Hippocampal formation (tissue), 2 donors: ENCODE data around the gene CCDC38.
"Not testable (repeated sequence)": the region's sequence is repeated elsewhere in the genome, so short reads cannot be mapped to it uniquely, and the experiment has no call there.

Experiments
- DNase-seq, 2 donors: peaks; one replicate each; lab custom pipeline; 2025; lab: John Stamatoyannopoulos, UW

The CCDC38 gene

DNA sequence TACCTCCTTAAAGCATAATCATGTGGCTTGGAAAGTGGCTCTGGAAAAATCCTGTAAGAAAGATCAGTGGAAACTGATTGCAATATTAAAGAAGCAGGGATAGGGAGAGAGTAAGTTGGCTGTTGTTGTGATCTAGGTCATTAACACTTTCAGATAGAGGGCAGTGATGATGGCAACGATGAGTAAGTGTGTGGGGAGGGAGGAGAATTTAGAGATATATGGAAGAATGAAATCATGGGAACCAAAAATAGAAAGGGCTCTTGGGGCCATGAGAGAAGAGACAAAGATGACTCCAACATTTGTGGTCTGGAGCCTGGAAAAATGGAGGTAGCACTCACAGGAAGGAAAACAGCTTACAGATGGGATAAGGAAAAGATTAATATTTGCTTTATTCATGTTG is 60.3 kb downstream of the CCDC38 start:
- DNase-seq = no peak

DNA sequence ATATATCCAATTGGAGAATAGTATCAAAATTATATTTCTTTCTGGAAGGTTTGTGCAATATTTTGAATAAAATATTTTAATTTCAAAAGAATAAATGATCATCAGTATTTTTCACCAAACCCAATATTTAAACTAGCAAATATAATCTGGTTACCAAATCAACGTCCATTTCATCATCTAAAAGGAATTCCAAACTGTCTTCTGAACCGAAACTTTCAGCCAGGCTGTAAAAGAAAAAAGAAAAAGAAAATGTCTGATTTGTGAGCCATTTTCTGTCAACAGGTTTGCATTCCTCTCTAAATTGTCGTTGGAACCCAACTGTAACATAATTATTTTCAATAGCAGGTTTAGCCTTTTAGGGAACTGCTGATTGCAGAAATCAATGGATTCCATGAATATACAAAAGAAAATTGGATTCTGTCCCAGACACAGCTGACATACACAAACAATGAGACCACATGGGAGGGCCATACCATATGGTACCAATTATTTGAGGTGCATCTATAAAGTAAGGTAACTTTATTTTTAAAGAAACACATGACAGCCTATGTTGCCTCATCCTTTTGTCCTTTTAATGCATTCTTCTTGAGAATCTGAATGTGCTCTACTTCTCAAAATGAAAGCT is 61.0 kb downstream of the CCDC38 start:
- no peak for DNase-seq

DNA sequence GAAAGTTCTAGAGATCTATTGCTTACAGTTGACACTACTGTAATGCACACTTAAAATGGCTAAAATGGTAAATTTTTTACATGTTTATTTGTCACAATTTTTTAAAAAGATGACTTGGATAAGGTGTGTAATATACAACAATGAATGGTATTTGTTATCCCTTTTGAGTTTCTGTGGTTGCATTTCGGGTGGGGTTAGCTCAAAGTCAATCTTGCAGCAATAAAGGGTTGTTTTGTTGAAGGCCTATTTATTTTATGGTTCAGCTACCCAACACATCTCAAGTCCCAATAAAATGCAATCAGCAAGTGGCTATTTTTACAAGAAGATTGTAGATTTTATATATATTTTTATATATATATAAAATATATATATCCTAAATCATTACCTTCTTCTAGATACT is 61.5 kb downstream of the CCDC38 start:
- DNase-seq = no peak

DNA sequence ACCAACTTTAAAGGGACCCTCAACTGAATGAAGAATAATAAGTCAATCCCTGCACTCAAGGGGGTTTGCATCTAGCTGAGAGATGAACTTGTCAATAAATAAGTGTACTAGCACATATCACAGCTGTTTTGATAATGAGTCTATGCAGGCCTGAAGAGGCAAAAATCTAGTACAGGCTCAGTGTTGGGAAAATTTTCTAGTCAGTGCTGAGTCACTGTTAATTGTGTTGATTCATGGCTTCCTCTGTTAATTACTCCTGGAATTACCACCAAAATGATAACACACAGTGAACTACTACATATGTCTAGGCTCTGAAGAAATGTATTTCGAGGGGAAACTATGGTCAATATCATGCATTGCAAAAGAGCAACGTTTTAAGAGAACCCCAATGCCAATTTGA is 64.8 kb downstream of the CCDC38 start:
- DNase-seq = no peak

DNA sequence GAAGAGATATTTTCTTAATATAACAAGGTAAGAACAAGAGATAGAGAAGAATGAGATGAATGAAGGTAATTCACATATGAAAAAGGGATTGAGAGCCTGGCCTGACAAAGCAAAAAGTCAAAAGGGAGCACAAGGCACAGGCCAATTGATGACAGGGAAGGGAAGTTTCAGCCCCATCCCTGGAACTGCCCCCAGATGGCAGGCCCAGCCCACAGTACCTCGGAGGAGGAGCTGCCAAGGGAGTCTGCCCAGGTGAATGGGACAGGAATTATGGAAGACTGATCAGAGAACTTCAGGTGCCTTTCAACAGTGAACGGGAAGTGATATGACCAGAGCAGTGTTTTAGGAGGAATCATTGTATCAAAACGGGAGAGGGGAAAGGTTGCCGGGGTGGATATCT is 68.0 kb downstream of the CCDC38 start:
- no peak for DNase-seq

DNA sequence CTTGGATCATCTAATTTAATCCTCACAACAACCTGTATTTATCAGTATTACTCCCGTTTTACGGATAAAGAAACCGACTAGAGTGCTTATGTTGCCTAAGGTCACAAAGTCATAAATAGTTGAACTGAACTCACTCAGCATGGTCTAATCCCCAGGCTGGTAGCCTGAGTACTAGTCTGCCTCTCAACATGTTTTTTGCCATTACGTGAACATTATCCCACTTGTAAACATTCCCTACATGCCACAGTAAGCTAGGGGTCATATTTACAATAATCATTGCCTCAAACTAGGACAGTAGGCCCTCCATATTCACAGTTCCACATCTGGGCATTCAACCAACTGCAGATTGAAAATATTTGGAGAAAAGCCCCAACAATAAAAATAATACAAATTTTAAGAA is 71.5 kb downstream of the CCDC38 start:
- DNase-seq = no peak

DNA sequence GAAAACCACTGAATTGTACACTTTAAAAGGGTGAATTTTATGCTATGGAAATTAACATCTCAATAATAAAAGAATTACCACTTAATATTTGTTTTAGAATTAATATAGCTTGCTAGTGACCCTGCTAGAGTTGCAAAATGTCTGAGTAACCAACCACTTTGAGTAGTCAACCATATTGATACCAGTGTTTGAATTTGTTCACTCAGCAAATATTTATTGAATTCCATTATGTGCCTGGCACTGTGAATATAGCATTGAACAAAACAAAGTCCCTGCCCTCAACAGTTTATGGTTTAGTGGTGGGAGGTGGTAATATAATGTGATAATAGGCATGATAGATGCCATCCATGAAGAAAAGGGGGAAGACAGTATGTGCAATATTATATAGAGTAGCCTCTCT is 79.1 kb downstream of the CCDC38 start:
- no peak for DNase-seq

DNA sequence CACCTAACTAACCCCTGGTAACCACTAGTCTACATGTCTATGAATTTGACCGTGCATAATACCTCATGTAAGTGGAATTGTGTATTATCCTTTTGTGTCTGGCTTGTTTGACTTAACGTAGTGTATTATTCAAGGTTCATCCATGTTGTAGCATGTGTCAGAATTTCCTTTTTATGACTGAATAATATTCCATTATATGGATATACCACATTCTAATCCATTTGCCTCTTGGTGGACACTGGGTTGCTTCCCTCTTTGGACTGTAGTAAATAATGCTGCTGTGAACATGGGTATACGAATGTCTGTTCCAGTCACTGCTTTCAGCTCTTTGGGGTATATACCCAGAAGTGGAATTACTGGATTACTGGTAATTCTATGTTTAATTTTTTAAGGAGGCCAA is 80.4 kb downstream of the CCDC38 start:
- no peak for DNase-seq

DNA sequence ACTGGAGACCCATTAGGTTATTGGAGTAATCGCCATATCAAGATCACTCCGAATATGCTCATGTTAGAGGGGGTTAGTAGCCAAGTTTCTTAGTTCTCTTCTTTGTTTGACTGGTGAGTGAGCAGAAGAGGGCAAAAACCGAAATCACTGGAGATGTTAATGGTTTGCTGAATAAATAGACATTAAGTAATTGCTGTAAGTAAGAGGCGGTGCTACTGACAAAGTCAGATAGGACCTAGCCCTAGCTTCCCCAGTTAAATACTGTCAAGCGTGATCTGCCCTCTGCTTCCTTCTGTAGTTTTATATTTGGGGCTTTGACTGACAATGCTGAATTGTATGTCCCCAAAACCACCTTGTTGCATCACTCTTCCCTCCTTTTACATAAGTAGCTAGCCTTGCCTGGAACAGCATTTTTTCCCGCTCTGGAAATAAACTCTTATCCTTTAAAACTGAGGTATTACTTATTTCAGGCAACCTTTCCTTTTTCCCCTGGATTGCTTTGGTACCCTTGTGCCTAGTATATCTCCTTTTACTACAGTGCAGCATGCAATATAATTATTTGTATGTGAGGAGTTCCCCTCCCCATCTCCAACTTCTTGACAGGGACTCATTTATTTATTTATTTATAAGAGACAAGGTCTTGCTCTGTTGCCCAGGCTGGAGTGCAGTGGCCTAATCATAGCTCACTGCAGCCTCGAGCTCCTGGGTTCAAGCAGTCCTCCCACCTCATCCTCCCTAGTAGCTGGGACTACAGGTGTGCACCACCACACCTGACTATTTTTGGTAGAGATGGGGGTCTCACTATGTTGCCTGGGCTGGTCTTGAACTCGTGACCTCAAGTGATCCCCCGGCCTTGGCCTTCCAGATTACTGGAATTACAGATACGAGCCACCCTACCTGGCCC is 82.2 kb downstream of the CCDC38 start:
- no peak for DNase-seq

DNA sequence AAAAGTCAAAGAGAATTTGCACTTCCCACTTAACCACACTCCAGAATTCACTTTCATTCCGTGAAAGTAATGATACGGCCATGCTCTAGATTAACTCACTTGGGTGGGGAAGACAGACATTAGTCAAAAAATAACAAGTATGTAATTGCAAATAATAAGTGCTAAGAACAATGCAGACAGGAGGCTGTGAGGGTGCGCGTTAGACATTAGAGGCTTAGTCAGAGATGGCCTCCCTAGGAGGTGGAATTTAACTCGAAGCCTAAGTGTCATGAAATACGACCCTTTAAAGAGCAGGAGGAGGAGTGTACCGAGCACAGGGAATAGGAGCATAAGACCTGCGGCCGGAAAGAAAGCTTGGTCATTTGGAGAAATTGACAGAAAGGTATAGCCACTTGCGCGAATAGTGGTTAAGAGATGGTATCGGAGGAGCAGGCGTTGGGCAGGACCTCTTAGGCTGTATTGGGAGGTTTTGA is 83.0 kb downstream of the CCDC38 start:
- no peak for DNase-seq

DNA sequence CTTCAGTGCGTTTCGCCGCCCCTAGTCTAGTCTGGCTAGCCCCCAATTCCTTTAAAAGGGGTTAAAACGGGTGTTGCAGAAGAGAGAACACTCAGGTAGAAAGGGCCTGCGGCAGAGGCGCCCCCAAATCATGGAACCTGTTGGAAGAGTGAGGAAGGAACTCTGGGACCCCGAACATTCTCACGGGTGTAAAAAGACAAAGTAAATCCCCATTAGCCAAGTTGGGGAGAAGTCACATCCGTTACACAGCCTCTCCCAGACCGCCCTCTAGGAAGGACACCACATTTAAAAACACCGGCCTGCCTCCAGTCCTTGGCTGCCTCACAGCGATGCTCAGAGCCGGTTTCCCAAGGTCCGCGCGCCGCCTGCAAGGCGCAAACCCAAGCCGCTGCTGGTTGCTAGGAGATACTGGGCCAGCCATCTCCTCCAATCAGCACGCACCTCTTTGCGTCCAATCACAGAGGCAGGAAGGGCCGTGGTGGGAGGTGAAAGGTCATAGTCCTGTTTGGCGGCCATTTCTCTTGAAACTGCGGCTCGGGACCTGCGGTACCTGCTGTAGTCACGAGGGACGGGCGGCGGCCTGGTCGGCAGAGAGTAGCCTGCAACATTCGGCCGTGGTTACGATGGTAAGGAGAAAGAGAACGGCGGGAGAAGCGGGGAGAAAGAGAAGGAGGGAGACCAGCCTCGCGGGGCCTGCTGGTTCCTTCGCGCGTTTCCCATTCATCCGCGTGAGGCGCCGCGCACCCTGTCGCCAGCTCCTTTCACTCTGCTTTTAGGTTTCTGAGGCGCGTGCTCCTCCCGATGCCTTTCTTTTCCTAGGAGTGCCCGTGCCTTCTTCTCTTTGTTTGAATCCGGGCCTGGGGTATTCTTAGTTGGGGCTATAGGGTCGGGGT is 83.7 kb downstream of the CCDC38 start, which contains the start of gene SNRPF:
SNRPF (plus strand) TSS at position 502 of the 893 bp plus-strand sequence; CDS start at position 624, 122 bp downstream.
- DNase-seq = peak; percentile 92 to 95

DNA sequence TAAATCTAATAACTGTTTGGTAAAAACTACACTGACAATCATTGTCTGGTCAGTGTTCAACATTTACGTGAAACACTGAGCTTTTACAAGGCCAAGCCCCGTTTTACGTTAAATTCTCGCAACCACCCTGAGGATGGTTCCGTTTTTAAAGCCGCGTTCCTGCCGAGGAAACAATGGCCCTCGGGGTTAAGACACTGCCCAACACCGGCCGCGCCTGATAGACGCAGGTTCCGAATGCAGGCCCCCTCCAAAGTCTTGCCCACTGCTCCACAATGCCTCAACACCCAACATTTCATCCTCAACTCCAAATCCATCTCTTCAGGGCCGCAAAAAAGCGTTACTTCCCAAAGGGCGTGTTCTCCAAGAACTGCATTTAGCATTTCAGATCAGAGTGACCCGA is 84.6 kb downstream of the CCDC38 start:
- DNase-seq = no peak

DNA sequence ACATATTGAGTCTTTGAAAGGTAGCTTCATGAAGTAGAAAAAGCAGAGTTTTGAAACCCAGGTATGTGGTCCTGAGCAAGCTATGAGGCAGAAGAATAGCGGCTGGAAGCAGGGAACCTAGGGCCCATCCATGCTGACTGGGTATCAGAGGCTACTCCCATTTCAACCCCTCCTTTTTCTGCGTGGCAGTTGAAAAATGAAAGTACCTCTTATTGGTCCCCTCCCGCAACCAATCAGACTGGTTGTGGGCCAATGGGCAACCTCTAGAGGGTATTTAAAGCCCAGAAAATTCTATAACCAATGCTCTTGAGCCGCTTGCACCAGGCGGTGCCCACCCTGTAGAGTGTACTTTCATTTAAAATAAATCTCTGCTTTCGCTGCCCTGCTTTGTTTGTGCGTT is 85.3 kb downstream of the CCDC38 start:
- DNase-seq = no peak

DNA sequence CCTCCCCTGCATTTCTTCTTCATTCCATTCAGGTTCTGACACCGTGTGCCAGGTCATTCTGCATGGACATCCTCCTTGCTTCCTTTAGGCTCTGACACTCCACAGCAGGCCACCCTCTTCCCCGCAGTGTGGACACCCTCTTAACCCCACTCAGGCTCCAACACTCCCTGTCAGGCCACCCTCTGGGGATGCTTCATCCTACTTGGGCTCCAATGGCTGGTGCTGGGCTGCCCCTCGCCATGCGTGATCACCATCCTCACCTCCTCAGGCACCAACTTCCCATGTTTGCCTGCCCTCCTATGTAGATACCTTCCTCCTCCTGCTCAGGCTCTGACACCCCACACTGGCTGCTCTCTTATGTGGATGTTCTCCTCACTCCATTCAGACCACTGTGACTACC is 90.3 kb downstream of the CCDC38 start:
- no peak for DNase-seq

DNA sequence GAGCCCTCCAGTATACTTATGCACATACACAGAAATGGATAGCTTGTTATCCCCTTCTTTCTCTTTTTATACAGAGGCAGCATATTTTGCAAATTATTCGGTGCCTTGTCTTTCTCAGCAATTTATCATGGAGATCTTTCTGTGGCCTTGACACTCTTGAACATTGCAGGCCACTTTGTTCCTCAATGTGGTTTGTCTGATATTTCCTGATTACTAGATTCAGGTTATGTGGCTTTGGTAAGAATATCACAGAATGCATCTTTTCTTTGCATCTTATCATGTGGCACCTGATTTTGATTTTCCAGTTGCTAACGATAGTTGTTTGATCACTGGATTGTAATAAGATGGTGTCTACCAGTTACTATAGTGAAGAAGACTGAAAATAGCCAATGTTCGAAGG is 90.8 kb downstream of the CCDC38 start:
- no peak for DNase-seq

DNA sequence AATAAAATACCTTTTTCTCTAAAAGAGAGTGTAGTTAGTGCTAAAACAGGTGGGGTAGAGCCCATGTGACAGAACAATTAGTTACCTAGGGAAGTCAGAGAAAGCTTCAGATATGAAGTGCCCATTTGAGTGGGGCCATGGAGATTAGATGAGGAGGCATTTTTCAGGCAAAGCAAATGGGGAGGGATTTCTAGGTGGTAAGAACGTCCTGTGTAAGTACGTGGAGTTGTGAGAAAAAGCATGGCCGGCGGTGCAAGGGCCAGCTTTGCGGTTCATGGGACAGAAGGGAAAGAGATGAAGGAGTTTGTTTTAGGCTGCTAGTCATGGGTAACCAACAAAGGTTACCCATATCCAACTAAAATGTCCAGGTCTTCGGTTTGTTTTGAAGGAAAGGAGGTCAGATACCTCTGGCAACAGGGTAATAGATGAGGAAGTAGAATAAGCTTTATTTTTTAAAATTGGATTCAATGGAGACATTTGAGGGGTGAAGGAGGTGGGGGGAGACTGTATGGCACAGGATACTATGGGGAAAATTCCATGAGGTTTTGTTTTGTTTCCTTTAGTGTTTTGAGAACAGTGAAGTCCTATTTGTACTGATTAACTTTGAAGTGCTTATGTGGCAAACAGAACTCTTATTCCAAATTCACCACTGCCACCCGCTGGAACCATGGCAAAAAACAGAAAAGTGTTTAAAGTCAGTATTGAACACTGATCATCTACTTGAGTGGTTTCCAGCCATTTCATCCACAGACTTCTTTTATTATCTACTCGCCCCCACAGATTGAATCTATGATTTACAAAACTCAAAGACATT is 93.6 kb downstream of the CCDC38 start:
- no peak for DNase-seq

DNA sequence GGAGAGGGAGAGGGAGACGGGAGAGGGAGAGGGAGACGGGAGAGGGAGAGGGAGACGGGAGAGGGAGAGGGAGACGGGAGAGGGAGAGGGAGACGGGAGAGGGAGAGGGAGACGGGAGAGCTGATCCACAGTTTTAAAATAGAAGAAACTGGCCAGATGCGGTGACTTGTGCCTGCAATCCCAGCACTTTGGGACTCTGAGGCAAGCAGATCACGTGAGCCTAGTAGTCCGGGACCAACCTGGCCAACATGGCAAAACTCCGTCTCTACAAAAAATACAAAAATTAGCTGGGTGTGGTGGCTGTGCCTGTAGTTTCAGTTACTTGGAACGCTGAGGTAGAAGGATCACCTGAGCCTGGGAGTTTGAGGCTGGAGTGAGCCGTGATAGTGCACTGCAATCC is 100.0 kb downstream of the CCDC38 start:
- DNase-seq = not testable (repeated sequence)

DNA sequence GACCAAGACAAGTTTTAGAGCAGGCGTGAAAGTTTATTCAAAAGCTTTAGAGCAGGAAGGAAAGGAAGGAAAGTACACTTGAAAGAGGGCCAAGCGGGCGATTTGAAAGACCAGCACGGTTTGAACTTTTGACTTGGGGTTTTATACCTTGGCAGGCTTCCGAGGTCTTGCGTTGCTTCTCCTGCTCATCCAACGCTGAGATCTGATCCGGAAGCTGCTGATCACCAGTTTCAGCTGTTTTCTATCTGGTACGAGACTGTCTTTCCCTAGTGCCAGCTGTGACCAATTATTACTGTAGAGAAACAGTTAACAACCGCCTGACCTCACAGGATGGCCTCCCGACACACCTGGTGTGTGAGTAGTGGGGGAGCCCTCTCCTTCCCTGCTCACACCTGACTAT is 104.3 kb downstream of the CCDC38 start:
- DNase-seq = no peak

DNA sequence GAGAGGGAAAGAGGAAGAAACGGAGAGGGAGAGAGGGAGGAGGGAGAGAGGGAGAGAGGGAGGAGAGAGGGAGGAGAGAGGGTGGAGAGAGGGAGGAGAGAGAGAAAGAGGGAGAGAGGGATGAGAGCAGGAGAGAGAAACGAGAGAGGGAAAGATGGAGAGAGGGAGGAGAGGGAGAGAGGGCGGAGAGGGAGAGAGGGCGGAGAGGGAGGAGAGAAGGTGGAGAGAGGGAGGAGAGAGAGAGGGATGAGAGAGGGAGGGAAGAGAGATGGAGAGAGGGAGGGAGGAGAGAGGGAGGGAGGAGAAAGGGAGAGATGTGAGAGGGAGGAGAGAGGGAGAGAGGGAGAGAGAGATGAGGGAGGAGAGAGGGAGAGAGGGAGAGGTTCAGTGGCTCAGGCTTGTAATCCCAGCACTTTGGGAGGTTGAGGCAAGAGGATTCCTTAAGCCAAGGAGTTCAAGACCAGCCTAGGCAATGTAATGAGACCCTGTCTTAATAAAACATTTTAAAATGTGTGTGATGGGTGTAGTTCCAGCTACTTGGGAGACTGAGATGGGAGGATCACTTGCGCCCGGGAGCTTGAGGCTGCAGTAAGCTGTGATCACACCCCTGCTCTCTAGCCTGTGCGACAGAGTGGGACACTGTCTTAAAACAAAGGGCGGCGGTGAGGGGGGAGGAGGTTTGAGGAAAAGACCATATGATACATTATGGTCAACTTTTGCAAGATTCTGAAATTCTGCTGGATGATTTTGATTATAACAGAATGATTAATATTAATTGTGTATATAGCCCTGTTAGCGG is 105.0 kb downstream of the CCDC38 start:
- DNase-seq = no peak

DNA sequence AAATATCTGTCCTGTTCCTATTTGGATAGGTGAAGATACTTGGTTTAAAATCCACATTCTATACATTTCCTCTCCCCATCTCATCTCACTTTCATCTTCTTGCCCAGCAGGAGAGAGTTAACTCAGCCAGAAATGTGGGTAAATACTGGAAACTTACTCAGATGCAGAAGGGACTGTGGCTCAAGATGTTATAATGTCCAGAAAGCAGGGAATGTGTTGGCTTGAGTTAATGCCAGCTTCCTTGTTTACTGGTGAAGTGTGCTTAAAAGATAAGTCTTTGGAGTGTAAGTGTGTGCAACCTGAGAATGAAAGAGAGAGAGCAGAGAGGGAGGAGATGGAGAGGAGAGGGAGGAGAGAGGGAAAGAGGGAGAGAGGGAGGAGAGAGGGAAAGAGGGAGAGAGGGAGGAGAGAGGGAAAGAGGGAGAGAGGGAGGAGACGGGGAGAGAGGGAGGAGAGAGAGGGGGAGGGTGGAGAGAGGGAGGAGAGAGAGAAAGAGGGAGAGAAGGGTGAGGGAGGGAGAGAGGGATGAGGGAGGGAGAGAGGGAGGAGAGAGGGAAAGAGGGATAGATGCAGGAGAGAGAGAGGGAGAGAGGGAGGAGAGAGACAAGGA is 105.7 kb downstream of the CCDC38 start:
- no peak for DNase-seq
